Measurements from ENCODE around the gene PARD6G. TPM values are rescaled to one million over a fixed set of nuclear protein-coding genes. Genes with fewer than 3 reads are reported as not detected.
"Not testable (repeated sequence)": the region's sequence is repeated elsewhere in the genome, so short reads cannot be mapped to it uniquely, and the experiment has no call there.

PARD6G gene
- total RNA-seq, 1 experiment from 2014 or later, result 3.4 TPM

DNA sequence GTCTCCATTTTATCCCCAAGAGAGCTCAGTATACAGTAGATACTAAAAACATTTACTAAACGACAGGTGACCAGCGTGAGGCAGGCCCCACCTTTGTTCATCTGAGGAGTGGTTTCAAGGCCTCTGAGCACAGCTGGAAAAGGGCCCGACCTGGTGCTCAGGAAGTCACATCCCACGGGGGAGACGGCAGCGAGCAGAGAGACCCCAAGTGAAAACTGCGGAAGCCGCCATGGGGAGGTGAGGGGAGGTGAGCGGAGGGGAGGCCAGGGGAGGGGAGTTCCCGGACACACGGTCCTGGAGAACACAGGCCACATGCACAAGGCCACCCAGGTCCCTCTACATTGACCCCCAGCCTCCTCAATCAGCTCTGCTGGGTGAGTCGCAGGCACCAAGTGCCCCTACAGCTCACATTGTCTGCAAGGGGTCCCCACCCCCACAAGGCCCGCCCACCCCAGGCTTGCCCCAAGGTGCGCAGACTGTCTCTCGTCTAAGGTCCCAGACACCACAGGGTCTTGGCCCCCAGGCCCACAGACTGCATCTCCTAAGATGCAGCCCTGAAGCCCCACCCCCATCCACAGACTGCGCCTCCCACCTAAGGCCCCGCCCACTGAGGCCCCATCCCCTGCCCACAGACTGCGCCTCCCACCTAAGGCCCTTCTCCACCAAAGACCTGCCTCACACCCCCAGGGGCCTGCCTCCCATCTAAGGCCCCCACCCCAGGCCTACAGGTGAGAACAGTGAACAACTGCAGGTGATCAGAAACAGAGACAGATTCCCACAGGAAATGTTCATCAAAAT is 19.1 kb downstream of the PARD6G start:
- H3K27me3 ChIP-seq, result no peaks in the 10 kb centered on the region
- DNase-seq, result no peak
- no peaks in the 10 kb centered on the region for H3K9me3 ChIP-seq
- H3K36me3 ChIP-seq, result no peaks in the 10 kb centered on the region
- no peak overlapping the region for H3K4me3 ChIP-seq

DNA sequence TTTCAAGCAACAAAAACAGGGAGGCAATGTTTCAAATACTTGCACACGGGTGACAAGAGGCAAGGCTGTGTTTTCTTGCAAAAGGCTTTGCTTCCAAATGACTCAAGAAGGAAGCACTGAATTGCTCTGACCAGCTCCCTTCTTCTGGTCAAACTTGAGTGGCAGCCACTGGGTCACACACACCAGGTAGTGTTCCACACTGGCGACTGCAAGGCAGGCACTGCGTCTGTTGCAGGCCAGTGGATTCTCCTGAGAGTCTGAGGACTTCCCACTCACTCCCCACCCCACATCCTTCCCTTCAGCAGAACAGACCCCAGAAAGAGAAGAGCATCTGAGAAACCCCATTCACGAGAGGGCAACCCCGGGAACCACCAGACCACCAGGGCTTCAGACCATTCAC is 19.8 kb downstream of the PARD6G start:
- DNase-seq, result no peak
- H3K9me3 ChIP-seq, result no peaks in the 10 kb centered on the region

DNA sequence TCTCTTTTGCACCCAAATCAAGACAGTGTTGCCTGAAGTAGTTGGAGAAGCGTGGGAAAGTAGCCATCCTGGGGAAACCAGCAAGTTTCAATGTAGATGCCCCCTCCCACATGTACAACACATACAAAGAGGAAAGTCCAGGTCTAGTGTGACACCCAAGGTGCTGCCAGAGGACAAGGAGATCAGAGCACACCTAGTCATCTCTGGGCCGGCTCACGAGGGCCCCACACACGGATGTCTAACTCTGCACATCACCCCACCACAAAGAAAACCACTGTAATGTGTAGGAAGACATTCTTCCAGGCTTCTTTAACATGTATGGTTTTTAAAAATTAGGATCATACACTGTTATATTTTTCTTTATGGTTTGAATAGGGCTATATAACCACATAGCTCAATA is 21.6 kb downstream of the PARD6G start:
- Histone ChIP-seq H3K27me3 (no peaks in the 10 kb centered on the region), H3K9me3 (peaks cover 4% of the 10 kb centered on the region; the same call in 1 of the 2 replicates), H3K4me3 (no peak overlapping the region), H3K36me3 (no peaks in the 10 kb centered on the region)
- DNase-seq, result no peak

More for the DNA sequence above, 19.8 kb downstream of the PARD6G start:
- Histone ChIP-seq H3K4me3 (no peak overlapping the region), H3K27me3 (no peaks in the 10 kb centered on the region), H3K36me3 (no peaks in the 10 kb centered on the region)

DNA sequence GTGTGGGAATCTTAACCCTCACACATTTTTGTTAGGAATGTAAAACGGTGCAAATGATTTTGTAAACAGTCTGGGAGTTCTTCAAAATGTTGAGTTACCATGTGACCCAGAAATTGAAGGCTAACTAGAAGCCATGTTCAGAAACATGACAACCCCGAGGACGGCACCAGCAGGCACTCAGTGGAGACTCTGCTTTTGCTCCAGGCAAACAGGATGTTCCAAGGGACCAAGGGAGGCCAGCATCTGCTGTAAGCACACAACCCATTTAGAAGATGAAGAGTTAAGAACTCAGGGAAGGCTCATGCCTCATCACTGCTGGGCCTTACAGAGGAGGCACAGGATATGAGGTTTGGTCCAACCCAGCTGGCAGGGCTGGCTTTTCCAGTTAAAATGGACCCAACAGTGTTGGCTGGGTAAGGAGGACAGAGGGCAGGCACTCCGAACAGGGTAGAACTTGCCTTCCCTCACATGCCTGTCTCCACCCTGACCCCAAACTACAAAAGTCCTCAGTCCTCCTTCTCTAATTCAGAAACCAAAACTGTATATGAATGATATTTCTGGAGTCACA is 23.6 kb downstream of the PARD6G start:
- peaks cover 4% of the 10 kb centered on the region; the same call in 1 of the 2 replicates for H3K9me3 ChIP-seq
- H3K27me3 ChIP-seq, result no peaks in the 10 kb centered on the region
- no peak for DNase-seq
- no peaks in the 10 kb centered on the region for H3K36me3 ChIP-seq
- H3K4me3 ChIP-seq, result no peak overlapping the region

DNA sequence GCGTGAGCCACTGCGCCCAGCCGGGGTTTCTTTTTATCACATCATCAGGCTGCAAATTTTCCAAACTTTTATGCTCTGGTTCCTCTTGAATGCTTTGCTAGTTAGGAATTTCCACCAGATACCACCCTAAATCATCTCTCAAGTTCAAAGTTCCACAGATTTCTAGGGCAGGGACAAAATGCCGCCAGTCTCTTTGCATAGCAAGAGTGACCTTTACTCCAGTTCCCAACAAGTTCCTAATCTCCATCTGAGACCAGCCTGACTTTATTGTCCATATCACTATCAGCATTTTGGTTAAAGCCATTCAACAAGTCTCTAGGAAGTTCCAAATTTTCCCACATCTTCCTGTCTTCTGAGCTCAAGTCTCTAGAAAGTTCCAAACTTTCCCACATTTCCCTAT is 27.8 kb downstream of the PARD6G start:
- not testable (repeated sequence) for H3K36me3 ChIP-seq, H3K4me3 ChIP-seq, H3K27me3 ChIP-seq, H3K9me3 ChIP-seq, DNase-seq

DNA sequence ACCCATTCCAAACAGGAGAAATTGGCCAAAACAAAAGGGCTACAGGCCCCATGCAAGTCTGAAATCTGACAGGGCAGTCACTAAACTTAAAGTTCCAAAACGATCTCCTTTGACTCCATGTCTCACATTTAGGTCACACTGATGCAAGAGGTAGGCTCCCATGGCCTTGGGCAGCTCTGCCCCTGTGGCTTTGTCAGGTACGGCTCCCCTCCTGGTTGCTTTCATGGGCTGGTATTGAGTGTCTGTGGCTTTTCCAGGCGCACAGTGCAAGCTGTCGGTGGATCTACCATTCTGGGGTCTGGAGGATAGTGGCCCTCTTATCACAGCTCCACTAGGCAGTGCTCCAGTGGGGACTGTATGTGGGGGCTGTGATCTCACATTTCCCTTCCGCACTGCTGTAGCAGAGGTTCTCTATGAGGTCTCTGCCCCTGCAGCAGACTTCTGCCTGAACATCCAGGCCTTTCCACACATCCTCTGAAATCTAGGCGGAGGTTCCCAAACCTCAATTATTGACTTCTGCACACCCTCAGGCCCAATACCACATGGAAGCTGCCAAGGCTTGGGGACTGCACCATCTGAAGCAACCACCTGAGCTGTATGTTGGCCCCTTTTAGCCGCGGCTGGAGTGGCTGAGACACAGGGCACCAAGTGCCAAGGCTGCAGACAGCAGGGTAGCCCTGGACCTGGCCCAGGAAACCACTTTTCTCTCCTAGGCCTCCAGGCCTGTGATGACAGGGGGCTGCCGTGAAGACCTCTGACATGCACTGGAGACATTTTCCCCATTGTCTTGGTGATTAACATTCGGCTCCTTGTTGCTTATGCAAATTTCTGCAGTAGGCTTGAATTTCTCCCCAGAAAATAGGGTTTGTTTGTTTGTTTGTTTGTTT is 28.7 kb downstream of the PARD6G start:
- DNase-seq, result no peak
- Histone ChIP-seq H3K36me3 (no peaks in the 10 kb centered on the region), H3K27me3 (no peaks in the 10 kb centered on the region), H3K9me3 (peaks cover 4% of the 10 kb centered on the region; the same call in 1 of the 2 replicates), H3K4me3 (no peak overlapping the region)

DNA sequence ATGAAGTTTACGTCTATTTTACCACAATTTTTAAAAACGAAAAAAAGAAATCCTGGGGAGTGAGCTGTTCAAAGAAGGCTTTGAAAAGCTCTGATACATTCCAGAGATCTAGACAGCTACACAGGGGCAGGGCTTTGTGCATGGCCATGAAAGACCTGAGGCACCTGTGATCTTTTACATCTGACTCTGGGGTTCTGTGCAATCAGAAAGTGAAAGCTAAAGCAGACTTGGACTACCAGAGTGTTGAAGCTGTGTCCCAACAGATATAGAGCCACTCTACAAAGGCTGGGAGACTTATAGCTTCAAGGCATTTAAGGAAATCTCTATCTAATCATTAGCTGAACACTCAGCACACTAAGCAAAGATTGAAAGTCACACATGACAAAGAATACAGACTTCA is 34.1 kb downstream of the PARD6G start:
- no peaks in the 10 kb centered on the region for H3K36me3 ChIP-seq
- no peaks in the 10 kb centered on the region for H3K9me3 ChIP-seq
- no peak for DNase-seq
- no peaks in the 10 kb centered on the region for H3K27me3 ChIP-seq
- H3K4me3 ChIP-seq, result no peak overlapping the region

DNA sequence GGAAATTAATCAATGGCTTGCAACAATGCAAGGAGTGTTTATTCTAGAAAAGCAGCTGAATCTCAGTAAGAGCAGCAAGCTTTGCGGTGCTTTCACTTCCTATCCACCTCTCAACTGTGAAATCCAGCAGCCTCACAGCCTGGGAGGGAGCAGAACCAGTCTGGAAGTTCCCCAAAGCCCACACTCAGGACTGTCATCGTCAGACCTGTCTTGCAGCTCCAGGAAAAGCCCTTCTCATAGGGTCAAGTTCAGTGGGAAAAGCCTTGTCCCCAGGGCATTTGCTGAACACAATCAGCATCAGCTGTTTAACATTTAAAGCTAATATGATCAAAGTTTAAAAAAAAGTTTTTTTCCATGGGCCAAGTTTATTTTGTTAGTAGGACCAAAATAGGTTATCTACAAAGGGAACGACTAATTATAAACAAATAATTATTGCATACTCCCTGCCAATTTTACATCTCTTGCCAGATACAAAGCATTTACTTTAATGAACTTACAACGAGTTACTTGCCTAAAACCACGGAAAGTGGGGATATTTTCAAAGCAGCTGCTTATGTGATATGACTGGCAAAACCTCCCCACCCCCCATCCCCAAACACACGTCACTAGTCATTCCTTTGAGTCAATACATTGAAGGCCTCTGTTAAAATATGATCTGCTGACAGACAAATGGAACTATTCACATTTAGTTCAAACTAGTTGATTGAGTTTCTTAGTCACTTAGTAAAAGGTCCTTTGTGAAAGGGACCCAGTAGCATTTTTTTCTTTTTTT is 36.8 kb downstream of the PARD6G start:
- DNase-seq, result no peak
- Histone ChIP-seq H3K27me3 (0 out of 2 replicates have a peak, but pooled peaks cover 3% of the 10 kb centered on the region), H3K4me3 (no peak overlapping the region), H3K36me3 (no peaks in the 10 kb centered on the region), H3K9me3 (no peaks in the 10 kb centered on the region)

DNA sequence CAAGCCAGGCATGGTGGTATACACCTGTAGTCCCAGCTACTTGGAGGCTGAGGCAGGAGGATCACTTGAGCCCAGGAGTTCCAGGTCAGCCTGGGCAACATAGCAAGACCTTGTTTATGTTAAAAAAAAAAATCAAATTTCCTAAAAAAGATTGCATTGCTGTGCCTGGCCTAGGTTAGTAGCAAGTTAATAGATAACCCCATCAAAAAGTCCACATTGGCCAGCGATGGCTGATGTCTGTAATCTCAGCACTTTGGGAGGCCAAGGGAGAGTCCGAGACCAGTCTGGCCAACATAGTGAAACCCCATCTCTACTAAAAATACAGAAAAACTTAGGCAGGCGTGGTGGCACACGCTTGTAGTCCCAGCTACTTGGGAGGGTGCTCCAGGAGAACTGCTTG is 38.7 kb downstream of the PARD6G start:
- H3K4me3 ChIP-seq, result no peak overlapping the region
- 0 out of 2 replicates have a peak, but pooled peaks cover 3% of the 10 kb centered on the region for H3K27me3 ChIP-seq
- H3K9me3 ChIP-seq, result no peaks in the 10 kb centered on the region
- no peaks in the 10 kb centered on the region for H3K36me3 ChIP-seq
- no peak for DNase-seq

DNA sequence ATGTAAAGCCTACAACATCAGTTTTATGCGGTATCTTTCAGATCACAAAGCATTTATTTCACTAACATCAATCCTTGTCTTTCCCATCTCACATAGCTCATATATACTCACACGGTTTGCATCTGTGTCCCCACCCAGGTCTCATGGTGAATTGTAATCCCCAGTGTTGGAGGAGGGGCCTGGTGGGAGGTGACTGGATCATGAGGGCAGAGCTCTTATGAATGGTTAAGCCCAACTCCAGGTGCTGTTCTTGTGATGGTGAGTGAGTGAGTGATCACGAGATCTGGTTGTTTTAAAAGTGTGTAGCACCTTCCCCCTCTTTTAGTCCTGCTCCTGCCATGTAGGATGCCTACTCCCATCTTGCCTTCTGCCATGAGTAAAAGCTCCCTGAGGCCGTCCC is 42.0 kb downstream of the PARD6G start:
- Histone ChIP-seq H3K9me3 (no peaks in the 10 kb centered on the region), H3K4me3 (no peak overlapping the region), H3K27me3 (0 out of 2 replicates have a peak, but pooled peaks cover 3% of the 10 kb centered on the region), H3K36me3 (no peaks in the 10 kb centered on the region)
- no peak for DNase-seq

DNA sequence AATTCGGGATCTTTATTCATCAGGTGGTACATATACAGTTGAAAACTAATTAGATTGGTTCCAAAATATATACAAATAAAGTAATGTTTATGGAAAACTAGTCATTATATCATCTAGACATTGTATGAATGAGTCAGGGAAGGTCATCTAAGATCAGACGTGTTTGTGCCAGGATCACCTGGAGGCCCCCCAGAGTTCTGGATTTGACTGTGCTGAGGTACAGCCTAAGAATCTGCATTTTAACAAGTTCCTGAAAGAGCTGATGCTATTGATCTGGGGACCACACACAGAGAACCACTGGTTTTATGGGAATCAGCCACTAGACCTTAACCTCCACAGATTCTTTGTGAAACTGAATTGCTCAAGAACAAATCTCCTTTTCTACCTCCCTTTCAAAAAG is 43.2 kb downstream of the PARD6G start:
- Histone ChIP-seq H3K36me3 (no peaks in the 10 kb centered on the region), H3K9me3 (no peaks in the 10 kb centered on the region), H3K4me3 (no peak overlapping the region), H3K27me3 (0 out of 2 replicates have a peak, but pooled peaks cover 3% of the 10 kb centered on the region)
- no peak for DNase-seq

DNA sequence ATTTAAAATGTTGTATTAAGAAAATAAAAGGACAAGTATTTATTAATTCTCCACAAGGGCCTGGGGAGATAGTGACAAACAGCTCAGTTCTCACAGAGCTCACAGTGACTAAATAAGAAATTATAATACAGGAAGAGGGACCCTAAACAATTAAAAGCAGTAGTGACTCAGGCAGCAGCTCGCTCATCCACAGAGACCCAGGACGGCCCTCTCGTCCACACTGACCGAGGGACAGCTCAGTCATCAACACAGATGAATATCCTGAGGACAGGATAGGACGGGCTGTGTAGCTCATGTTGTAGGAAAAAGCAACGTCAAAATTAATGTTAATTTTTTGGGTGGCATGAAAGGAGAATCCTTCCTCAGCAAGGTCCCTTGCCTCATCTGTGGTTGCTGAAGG is 44.1 kb downstream of the PARD6G start:
- Histone ChIP-seq H3K4me3 (no peak overlapping the region), H3K9me3 (no peaks in the 10 kb centered on the region), H3K27me3 (0 out of 2 replicates have a peak, but pooled peaks cover 3% of the 10 kb centered on the region), H3K36me3 (no peaks in the 10 kb centered on the region)
- no peak for DNase-seq

DNA sequence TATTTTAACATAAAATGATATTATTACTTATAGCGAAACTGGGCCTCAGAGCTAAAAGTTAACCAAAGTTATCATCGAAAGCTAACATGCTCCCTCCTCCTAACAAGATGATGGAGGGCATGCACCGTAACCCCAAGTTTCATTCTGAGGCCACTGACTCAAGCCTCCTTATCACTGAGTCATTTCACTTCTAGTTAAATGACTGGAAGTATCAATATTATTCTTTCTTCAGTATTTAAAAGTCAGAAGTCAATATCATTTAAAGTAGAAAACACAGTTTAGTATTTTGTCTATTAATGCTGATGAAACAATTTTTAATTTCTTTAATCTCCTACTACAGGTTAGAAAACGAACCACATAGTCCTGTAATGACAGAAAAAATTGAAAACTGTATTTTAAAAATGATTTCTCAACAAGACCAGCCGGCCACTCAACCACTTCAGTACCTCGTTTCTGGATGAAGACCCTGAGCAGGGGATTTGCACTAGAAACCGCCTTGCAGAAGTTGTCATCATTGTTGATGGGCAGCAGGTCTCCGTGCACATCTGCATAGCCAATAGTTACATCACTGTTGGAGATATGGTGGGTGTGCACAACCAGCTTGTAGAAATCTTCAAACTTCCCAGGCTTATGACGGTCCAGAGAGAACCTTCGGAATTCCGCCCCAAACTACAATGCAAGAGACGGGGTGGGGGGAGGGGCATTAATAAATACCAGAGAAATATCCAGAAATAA is 44.9 kb downstream of the PARD6G start:
- Histone ChIP-seq H3K27me3 (no peaks in the 10 kb centered on the region), H3K9me3 (no peaks in the 10 kb centered on the region), H3K36me3 (no peaks in the 10 kb centered on the region), H3K4me3 (no peak overlapping the region)
- DNase-seq, result no peak

DNA sequence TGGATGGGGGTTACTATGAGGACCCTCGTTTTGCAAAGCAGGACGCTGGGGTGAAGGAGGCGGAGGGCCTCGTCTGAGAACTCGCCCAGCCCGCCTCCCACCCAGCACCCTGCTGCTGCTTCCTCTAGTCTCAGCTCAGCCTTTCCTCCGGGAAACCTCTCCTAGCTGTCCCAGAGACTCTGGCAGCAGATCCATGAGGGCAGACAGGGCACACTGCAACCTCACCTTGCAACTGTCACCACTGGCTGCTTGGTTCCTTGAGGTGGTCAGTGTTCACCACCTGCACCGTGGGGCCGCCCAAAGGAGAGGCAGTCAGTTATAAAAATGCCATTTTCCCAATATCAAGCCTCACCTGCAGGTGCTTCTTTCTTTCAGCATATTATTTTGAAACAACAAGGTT is 45.6 kb downstream of the PARD6G start:
- no peak for DNase-seq
- no peaks in the 10 kb centered on the region for H3K9me3 ChIP-seq

DNA sequence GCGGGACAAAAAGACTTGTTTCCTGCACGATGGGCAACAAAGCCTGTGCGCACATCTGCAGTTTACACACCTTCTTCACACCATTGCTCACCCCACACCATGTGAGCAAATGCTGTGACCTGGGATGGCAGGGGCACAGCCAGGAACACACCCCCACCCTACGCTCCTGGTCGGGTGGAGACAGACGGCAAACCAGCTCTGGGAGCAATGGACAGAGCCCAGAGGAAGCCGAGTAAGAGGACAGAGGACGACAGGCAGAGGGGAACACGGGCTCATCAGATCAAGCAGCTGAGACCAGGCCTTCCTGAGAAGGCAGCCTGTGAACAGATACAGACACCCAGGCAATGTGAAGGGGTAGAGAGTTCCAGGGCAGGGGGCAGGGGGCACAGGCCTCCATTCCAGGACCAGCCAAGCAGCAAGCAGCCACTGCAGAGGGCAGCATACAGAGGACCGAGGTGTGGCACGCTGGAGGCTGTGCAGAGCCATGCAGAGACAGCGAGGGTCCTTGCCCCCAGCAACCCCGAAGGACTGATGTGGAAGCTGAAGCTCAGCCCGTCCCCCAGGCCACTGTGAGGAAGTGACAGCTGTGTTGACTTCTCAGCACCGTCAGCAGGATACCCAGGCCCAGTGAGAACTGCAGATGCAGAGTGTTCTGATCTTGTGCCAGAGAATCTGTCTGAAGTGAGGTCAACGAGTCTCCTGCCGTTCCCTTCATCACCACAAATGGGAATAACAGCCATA is 46.2 kb downstream of the PARD6G start:
- Histone ChIP-seq H3K27me3 (no peaks in the 10 kb centered on the region), H3K9me3 (no peaks in the 10 kb centered on the region), H3K36me3 (no peaks in the 10 kb centered on the region), H3K4me3 (no peak overlapping the region)
- no peak for DNase-seq

More for the DNA sequence above, 45.6 kb downstream of the PARD6G start:
- no peak overlapping the region for H3K4me3 ChIP-seq
- no peaks in the 10 kb centered on the region for H3K36me3 ChIP-seq
- H3K27me3 ChIP-seq, result no peaks in the 10 kb centered on the region
